HG03354 (cell line): Measurements from ENCODE around the gene CAPN2.

Experiments
- ATAC-seq: cut with Tn5 transposase; IDR thresholded peaks from one replicate; pipeline ENCODE4 v1.9.1; 2021; ENCODE audit warnings: mild to moderate bottlenecking; ENCODE audit not compliant: unreplicated experiment, poor library complexity, severe bottlenecking

The CAPN2 gene

DNA sequence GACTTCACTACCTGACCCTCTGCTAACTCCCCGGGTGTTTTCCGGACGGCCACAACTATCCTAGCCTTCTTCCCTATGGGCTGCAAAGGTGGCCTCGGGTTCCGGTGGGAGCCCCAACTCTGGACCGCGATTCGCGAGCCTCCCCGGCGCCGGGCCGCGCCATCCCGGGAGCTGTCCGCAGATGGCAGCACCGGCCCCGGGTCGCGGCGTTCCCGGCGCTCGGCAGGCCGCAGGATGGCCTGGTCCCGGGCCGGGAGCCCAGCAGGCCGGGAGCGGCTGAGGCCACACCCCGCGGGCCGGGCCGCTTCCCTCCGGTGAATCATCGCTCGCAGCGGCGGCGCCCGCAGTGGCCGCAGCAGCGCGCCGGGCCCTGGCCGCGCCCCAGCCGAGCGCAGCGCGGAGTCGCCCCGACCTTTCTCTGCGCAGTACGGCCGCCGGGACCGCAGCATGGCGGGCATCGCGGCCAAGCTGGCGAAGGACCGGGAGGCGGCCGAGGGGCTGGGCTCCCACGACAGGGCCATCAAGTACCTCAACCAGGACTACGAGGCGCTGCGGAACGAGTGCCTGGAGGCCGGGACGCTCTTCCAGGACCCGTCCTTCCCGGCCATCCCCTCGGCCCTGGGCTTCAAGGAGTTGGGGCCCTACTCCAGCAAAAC is at the start of gene CAPN2:
Gene CAPN2 (plus strand): TSS at position 346 of the 656 bp plus-strand sequence. CDS start 102 bp downstream, at position 448.
- ATAC-seq: peak; percentile 64

DNA sequence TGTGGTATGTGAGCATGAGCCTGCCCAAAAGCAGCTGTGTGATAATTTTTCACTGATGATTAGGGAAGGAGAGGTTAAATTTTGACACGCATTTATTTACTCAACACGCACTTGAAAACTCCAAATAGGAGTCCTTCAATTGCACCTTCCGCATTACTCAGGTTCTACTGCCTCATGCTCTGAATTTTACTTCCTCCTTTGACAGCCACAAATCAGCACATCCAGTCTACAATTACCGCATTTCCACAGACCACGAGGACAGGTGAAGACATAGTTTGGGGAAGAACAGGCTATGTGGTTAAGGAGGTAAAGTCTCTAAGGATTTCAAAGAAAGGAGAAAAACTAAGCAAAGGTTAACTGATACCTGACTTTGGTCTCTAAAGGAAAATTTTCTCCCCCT is 49.4 kb upstream of the CAPN2 start:
- no peak for ATAC-seq

DNA sequence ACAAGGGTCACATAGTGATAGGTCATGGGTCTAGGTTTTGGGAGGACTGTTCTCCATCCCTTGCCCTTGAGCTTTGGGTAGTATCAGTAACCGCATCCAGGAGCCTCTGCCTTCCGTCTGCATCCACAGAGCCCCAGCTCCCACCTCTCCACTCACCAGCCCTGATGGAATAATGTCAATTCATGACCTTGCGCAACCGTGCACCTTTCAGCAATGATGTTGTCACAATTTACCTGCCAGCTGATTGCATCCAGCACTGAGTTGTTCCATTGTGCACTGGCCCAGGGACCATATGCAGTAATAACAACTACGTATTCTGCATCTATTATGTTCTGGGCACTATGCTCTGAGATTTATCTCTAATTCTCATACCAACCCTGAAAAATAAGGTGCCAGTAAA is 48.2 kb upstream of the CAPN2 start:
- no peak for ATAC-seq

DNA sequence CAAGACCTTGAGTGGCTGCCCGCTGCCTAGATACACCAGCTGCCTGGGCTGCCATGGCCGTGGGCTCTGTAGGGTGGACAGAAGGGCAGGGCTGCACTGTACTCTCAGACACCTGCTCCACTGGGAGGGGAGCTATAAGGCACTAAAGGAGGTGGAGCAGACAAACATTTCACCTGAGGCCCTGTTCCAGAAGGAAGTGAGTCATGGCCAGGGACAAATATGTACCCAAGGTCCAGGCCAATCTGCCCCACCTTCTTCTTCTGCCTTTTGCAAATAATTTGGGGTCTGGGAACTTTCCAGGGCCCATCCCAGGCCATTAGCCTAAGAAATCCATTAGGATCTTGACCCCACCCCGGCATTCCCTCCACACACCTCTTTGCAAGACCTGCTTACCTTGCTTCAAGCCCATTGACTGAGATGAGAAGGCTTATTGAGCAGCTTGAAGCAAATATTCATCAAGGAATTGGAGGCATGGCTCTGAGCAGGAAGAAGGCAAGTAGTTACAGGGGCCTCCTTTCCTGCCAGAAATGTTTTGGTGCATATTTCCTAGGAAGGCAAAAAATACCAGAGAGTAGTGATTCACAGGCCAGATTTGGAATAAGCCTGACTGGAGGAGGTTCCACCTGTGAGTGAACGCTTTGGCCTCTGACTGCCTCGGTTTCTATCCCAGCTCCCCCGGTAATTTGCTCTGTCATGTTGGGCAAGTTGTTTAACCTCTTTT is 46.6 kb upstream of the CAPN2 start, which contains the start of gene CAPN8:
Gene CAPN8 (minus strand): TSS at position 110 of the 721 bp plus-strand sequence. CDS start 55 bp downstream, at position 55.
- ATAC-seq: no peak

DNA sequence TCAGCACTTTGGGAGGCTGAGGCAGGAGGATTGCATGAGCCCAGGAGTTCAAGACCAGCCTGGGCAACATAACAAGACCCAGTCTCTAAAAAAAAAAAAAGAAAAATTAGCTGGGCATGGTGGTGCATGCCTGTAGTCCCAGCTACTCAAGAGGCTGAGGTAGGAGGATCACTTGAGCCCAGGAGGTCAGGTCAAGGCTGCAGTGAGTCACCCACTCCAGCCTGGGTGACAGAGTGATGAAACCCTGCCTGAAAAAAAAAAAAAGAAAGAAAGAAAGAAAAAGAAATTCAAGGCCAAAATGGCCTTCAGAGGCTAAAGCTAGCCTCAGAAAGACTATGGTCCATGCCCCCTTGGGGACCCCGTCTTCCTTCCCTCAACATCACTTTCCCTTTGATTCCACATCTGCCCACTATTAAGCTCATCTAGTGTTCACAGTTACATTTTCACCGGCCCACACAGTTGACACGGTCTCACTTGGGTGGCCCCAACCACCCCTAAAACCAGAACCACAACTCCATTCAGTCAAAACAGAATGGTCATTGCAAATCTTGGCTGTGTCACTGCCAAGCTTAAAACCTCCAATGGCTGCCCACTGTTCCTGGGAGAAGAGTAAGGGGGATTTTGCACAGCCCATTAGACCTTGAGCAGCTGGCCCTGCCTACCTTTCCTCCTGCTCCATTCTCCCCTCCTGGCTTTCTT is 44.7 kb upstream of the CAPN2 start:
- no peak for ATAC-seq

DNA sequence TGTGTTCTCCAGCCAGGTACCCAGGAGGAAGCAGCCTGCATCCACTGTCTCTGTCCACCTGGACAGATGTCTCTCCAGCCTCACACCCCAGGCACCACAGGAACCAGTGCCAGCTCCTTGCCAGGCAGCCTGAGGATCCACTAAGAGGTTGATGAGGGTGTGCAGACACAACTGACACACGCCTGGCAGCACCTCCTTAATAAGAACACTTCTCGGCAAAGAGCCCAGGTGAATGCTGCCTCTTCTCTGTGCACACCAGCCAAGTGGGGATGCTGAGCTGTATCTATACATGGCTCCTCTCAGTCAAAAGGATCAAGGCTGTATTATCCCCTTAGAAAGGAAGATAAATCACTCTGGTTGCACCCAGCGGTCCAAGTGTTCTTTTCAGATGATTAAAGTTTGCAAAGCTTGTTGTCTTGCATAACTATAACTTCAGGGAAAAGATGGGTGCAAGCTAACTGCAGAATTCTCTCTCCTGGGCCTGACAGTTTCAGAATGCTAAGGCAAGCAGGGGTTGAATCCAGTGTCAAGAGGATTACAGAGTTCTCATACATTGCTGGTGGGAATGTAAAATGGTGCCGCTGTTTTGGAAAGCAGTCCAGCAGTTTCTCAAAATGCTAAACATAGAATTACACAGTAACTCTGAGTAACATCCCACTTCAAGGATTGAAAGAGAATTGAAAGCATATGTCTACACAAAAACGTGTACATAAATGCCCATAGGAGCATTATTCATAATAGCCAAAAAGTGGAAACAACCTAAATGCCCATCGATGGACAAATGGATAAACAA is 43.1 kb upstream of the CAPN2 start:
- no peak for ATAC-seq

DNA sequence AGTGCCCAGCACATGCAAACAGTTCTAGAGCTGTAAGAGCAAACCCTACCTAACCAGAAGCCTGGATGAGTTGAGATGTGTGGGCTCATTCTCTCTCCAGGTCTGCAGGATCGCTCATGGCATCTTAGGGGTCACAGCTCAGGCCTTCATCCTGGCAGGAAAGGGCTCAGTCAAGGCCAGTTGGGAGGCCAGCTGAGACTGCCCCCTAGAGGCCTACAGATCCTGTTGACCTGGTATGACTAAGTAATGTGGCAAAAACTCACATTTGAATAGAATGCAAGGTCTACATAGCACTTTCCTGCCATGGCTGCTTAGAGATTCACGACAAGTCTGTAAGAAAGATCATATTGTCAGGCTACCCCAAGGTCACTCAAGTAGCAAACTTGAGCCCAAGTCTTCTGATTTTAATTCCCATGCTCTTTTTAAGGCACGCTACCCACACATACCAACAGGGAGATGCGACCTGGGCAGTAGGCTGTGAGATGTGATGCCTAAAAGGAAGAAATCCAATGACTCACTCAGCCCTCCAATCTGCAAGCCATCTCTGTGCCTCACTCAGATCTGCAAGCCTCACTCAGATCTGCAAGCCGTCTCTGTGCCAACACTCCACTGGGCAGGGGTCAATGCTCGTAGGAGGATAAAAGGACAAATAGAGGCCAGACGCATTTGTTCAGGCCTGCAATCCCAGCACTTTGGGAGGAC is 41.7 kb upstream of the CAPN2 start:
- no peak for ATAC-seq

DNA sequence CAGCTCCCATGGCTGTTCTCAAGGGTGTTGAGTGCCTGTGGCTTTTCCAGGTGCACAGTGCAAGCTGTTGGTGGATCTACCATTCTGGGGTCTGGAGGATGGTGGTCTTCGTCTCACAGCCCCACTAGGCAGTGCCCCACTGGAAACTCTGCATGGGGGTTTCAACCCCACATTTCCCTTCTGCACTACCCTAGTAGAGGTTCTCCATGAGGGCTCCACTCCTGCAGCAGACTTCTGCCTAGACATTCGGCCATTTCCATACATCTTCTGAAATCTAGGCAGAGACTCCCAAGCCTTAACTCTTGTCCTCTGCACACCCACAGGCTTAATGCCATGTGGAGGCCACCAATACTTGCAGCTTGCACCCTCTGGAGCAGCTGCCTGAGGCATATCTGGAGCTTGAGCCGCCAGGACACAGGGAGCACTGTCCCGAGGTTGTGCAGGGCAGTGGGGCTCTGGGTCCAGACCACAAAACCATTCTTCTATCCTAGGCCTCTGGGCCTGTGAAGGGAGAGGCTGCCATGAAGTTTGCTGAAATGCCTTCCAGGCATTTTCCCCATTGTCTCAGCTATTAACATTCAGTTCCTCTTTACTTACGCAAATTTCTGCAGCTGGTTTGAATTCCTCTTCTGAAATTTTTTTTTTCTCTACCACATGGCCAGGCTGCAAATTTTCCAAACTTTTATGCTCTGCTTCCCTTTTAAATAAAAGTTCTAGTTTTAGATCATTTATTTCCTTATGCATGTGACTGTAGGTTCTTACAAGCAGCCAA is 38.0 kb upstream of the CAPN2 start:
- no peak for ATAC-seq

DNA sequence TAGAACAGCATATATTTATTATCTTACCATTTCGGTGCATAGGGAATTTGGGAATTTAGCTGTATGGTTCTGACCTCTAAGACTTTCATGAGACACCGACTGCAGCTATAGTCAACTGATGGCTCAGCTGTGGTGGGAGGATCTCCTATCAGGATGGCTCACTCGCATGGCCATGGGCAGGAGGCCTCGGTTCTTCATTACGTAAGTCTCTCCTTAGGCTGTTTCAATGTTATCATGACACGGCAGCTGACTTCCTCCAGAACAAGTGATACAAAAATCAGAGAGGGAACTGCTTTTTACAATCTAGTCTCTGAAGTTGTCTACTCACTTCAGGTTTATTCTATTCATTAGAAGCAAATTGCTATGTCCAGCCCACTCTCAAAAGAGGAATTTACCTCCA is 33.5 kb upstream of the CAPN2 start:
- ATAC-seq: no peak

DNA sequence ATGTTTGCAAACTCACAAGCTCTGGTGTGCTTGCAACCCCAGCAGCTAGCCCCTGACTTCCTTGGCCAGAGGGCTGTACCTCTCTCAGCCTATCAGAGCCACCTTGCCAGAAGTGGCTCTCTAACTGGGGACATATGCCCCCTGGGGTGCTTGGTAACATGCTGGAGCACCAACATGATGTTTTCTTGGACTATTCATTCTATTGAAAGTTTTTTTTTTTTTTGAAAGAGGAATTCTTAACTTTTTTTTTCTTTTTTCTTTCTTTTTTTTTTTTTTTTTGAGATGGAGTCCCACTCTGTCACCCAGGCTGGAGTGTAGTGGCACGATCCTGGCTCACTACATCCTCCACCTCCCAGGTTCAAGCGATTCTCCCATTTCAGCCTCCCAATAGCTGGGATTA is 32.2 kb upstream of the CAPN2 start:
- ATAC-seq: no peak

DNA sequence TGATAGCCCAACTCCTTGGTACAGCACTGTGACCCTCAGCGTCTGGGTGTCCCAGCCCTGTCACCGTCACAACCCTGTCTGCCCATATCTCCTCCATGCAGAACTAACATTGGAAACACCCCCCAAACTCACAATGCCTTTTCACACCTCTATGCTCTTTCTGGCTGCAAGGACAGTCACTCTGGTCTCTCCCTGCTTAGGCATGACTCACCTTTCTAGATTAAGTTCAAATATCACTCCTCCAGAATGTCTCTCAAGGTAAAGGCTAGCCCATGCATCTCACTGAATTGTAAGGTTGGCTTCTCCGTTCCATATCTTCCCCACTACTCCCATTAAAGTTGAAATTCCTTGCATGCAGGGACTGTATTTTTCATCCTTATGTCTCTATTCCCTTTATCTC is 29.8 kb upstream of the CAPN2 start:
- ATAC-seq: no peak

DNA sequence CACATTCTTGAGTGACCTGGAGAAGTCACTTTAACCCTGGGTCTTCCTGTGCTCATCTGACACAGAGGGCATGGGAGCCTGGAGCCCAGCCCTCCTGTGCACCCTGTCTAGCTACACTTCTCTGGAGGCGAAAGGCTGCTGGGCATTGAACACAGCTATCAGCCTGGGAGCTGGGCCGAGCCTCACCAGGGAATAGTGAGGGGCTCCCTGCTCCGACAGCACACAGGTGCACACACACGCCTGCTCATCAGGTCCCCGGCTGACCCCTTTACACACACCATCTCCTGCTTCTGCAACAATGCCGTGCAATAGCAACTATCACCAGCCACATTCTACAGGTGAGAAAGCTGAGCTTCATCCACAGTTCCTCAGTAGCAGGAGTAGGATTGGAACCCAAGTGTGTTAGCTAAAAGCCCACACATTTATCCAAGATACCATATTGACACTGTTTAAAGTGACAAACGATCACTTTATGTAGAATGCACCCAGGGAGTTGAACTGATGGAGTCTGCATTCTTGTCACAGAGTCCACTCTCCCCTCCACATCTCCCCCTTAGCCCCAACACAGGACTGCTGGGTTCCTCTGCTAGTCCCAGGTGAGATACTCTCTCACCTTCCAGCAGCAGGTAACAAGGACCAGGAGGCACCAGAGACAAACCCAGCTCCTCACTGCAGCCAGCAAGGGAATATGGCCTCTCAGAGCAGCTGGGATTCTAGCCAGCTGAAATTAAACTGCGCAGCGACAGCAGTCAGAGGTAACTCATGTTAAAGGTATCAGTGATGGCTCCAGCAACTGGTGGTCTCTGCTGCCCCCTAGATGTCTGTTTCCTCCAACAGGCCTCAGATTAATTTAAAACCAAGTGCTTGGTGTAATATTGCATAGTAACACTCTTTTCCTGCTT is 28.5 kb upstream of the CAPN2 start:
- ATAC-seq: no peak

DNA sequence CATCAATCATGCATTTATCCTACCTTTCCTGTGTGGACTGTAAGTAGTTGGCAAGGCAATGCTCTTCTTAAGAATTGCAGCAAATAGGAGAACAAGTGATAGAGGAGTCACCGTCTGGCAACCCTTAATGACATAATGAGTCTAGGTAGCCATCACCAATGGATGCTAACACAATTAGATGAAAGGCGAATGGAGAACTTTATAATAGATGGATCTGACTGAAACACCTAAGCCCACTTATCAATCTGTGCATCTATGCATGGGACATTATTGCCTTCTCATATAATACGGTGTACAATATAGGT is 27.9 kb upstream of the CAPN2 start:
- no peak for ATAC-seq

DNA sequence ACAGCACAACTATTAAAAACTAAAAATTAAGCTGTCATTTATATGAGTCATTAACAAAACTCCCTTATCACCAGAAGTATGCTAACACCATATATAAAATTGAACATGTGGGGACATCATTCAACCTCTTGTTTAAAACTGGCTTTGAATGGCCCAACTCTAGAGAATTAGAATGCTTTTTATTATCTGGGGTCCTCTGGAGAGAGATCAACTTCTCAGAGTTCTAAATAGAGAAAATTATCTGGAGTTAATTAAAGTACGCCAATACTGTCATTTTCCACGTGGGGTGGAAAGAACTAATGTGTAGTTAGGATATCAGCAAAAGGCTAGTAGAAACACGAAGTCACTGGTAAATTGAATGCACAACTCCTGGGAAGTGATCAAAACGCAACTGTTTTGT is 21.2 kb upstream of the CAPN2 start:
- no peak for ATAC-seq

DNA sequence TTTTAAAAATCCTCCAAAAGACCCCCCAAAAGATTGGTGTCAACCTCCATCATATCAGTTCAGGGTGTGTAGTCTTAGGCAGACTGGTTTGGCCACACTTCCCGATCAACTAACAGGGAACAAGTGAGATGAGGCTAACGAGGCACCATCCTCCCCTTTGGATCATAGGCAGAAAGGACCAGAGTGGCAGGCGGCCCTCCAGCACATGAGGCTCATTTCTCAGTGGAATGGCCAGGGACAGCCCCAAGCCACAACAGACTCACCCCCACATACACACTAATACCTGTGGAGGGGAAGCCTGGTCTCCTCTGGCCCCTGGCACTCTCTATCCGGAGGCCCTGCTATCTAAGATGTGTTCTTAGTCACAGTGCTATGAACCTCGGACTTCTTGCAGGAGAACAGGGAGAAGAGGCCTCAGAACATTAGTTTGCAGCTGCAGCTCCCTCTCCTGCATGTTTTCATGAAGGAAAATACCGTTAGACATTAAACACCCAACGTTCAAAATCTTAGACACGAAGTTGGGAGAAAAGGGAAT is 17.3 kb upstream of the CAPN2 start:
- ATAC-seq: no peak

DNA sequence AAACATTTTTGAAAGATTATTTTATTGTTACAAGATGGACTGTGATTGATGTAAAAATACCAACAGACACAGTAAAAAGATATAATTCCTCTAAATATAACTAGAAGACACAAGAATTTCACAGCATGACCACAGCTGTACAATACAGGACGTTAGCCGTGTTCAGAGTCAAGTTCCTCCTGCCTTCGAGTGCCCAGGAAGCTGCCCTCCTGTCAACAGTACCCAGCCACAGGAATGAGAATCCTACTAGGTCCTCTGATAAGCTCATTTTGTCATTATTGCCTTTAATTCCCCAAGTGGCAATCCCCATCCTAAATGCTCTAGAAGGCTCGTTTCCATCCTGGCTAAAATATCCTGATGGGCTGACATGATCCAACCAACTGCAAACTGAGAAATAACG is 16.4 kb upstream of the CAPN2 start:
- no peak for ATAC-seq

DNA sequence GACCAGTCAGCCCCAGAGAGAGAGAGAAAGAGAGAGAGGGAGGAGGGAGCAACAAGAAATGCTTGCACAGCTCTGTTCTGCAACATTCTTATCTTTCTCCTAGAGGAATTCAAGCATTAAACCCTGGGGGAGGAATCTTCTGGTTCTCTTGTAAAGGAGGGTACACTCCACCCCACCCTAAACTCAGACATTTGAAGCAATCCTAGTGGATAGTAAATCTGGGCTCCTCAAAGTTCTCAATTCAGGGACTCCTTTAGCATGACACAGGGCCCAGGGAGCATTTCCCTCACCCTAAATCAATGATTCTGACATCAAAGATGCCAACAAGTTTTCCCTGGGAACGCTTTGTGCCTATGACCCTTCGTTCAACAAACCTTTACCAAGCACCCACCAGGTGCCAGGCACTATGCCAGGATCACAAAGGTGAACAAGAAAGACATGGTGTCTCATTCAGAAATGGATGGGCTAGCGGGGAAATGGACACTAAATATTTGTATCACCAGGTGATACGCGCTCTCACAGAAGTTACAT is 11.9 kb upstream of the CAPN2 start:
- ATAC-seq: no peak
